ENCODE measurements around the gene ATRN.
"Not testable (repeated sequence)": the region's sequence is repeated elsewhere in the genome, so short reads cannot be mapped to it uniquely, and the experiment has no call there.

The ATRN gene

GRCh38 chr20:3423126-3423525 is 47.7 kb upstream of the ATRN start:
- POLR2A ChIA-PET, result interaction anchor here (0.6 kb wide), 1 partner anchor 14 kb away, joined by 3 read pairs; no protein-coding TSS in a partner anchor

GRCh38 chr20:3426766-3427165 is 44.1 kb upstream of the ATRN start:
- H3K4me1 ChIP-seq (ENCODE audit: control insufficient read depth, insufficient read depth, low read length); H3K9me3 ChIP-seq (ENCODE audit: control insufficient read depth, insufficient read depth, low read depth, low read length); H3K4me3 ChIP-seq (ENCODE audit: low read depth, low read length); H3K27ac ChIP-seq (ENCODE audit: extremely low read depth, low read depth, low read length); H3K36me3 ChIP-seq (ENCODE audit: control insufficient read depth in 2 of 2, insufficient read depth in 1 of 2, low read length in 2 of 2); POLR2A ChIA-PET: not testable (repeated sequence)
- peak; percentile 78 for TF ChIP-seq ZNF121 (tag by site-specific recombination; IDR thresholded peaks at IDR 0.05)
- CTCF ChIA-PET, result interaction anchor here (0.7 kb wide), 1 partner anchor 486 kb away, joined by 3 read pairs; no protein-coding TSS in a partner anchor

More at GRCh38 chr20:3423126-3423525, 47.7 kb upstream of the ATRN start:
- Histone ChIP-seq H3K4me3 (ENCODE audit: low read depth, low read length) (no peak overlapping the region), H3K27ac (ENCODE audit: extremely low read depth, low read depth, low read length) (no peak overlapping the region), H3K36me3 (ENCODE audit: control insufficient read depth in 2 of 2, insufficient read depth in 1 of 2, low read length in 2 of 2) (no peaks in the 10 kb centered on the region), H3K9me3 (ENCODE audit: control insufficient read depth, insufficient read depth, low read depth, low read length) (no peaks in the 10 kb centered on the region), H3K4me1 (ENCODE audit: control insufficient read depth, insufficient read depth, low read length) (no peaks in the 10 kb centered on the region)
- CTCF ChIA-PET, result no interaction called here
- TF ChIP-seq ZNF48 (tag by site-specific recombination; IDR thresholded peaks at IDR 0.05) (no peak), ZBTB17 (tag by site-specific recombination; IDR thresholded peaks at IDR 0.05) (peak; percentile 76)

DNA sequence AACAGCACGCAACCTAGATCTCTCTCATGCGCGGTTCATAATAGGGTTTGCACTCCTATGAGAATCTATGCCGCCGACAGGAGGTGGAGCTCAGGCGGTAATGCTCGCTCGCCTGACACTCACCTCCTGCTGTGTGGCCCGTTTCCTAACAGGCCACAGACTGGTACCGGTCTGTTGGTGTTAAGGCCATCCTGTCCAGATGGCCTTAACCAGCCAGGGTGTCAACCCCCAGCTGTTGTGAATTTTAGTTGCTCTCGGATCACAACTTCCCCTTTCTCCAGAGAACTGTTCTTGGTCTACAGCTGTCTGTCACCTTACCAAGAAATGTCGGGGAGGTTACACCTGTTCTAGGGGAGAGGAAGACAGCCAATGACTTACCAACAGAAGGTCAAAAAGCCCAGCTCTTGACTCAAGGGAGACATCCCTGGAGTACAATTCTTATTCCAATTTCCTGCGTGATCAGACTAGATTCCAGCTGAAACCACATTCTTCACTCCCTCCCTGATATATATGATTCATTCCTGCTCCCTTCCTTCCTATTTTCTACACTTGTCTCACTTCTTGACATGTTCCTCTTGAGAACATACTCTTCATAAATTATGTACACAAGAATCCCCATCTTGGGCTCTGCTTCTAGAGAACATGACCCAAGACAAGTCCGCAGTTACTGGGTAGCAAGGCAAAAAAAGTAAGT is 40.3 kb upstream of the ATRN start:
- no peaks in the 10 kb centered on the region for H3K9me3 ChIP-seq (ENCODE audit: control insufficient read depth, insufficient read depth, low read depth, low read length)
- ChIA-PET CTCF (interaction anchor here (0.5 to 0.6 kb wide), 2 partner anchors 66 to 315 kb away, joined by 3 read pairs; no protein-coding TSS in a partner anchor), POLR2A (no interaction called here)
- H3K27ac ChIP-seq (ENCODE audit: extremely low read depth, low read depth, low read length), result no peak overlapping the region
- no peak overlapping the region for H3K4me3 ChIP-seq (ENCODE audit: low read depth, low read length)
- H3K36me3 ChIP-seq (ENCODE audit: control insufficient read depth in 2 of 2, insufficient read depth in 1 of 2, low read length in 2 of 2), result no peaks in the 10 kb centered on the region
- H3K4me1 ChIP-seq (ENCODE audit: control insufficient read depth, insufficient read depth, low read length), result no peaks in the 10 kb centered on the region
- no peak for TF ChIP-seq ZNF423 (tag by site-specific recombination; IDR thresholded peaks at IDR 0.05)
- no peak for TF ChIP-seq ZNF791 (tag by site-specific recombination; IDR thresholded peaks at IDR 0.05)
- no peak for TF ChIP-seq ZNF221 (tag by site-specific recombination; IDR thresholded peaks at IDR 0.05; ENCODE audit: borderline replicate concordance)
- TF ChIP-seq, protein P1, sequence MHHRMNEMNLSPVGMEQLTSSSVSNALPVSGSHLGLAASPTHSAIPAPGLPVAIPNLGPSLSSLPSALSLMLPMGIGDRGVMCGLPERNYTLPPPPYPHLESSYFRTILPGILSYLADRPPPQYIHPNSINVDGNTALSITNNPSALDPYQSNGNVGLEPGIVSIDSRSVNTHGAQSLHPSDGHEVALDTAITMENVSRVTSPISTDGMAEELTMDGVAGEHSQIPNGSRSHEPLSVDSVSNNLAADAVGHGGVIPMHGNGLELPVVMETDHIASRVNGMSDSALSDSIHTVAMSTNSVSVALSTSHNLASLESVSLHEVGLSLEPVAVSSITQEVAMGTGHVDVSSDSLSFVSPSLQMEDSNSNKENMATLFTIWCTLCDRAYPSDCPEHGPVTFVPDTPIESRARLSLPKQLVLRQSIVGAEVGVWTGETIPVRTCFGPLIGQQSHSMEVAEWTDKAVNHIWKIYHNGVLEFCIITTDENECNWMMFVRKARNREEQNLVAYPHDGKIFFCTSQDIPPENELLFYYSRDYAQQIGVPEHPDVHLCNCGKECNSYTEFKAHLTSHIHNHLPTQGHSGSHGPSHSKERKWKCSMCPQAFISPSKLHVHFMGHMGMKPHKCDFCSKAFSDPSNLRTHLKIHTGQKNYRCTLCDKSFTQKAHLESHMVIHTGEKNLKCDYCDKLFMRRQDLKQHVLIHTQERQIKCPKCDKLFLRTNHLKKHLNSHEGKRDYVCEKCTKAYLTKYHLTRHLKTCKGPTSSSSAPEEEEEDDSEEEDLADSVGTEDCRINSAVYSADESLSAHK (tag by site-specific recombination; IDR thresholded peaks at IDR 0.05), result no peak
- no peak for TF ChIP-seq ZNF398 (tag by site-specific recombination; IDR thresholded peaks at IDR 0.05)
- no peak for TF ChIP-seq ZNF513 (tag by site-specific recombination; IDR thresholded peaks at IDR 0.05)
- TF ChIP-seq ZBTB17 (tag by site-specific recombination; IDR thresholded peaks at IDR 0.05), result no peak
- TF ChIP-seq KLF9 (tag by site-specific recombination; IDR thresholded peaks at IDR 0.05; ENCODE audit: low read depth), result no peak
- TF ChIP-seq ZSCAN16 (tag by site-specific recombination; IDR thresholded peaks at IDR 0.05), result no peak
- no peak for TF ChIP-seq ZNF404 (tag by site-specific recombination; IDR thresholded peaks at IDR 0.05)
- TF ChIP-seq, protein P2, sequence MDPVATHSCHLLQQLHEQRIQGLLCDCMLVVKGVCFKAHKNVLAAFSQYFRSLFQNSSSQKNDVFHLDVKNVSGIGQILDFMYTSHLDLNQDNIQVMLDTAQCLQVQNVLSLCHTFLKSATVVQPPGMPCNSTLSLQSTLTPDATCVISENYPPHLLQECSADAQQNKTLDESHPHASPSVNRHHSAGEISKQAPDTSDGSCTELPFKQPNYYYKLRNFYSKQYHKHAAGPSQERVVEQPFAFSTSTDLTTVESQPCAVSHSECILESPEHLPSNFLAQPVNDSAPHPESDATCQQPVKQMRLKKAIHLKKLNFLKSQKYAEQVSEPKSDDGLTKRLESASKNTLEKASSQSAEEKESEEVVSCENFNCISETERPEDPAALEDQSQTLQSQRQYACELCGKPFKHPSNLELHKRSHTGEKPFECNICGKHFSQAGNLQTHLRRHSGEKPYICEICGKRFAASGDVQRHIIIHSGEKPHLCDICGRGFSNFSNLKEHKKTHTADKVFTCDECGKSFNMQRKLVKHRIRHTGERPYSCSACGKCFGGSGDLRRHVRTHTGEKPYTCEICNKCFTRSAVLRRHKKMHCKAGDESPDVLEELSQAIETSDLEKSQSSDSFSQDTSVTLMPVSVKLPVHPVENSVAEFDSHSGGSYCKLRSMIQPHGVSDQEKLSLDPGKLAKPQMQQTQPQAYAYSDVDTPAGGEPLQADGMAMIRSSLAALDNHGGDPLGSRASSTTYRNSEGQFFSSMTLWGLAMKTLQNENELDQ (tag by site-specific recombination; IDR thresholded peaks at IDR 0.05; ENCODE audit: low read depth), result no peak
- TF ChIP-seq ZNF501 (tag by site-specific recombination; IDR thresholded peaks at IDR 0.05), result no peak
- no peak for TF ChIP-seq PRDM1 (tag by site-specific recombination; IDR thresholded peaks at IDR 0.05)
- no peak for TF ChIP-seq ZFP41 (tag by site-specific recombination; IDR thresholded peaks at IDR 0.05; ENCODE audit: borderline replicate concordance)
- no peak for TF ChIP-seq SP7 (tag by site-specific recombination; IDR thresholded peaks at IDR 0.05)
- TF ChIP-seq ZSCAN23 (tag by site-specific recombination; IDR thresholded peaks at IDR 0.05), result no peak
- no peak for TF ChIP-seq ZNF530 (tag by site-specific recombination; IDR thresholded peaks at IDR 0.05; ENCODE audit: low read depth)
- no peak for TF ChIP-seq ZNF626 (tag by site-specific recombination; IDR thresholded peaks at IDR 0.05)
- no peak for TF ChIP-seq ZIC2 (tag by site-specific recombination; IDR thresholded peaks at IDR 0.05)
